KMS-11 (cell line): Measurements from ENCODE around the gene EXOC4.

Experiments used
- H2AFZ ChIP-seq: fragments of 200-600 bp; sonication (generic); 2 replicates; pipeline ENCODE4 v1.6.1; 2016; ENCODE audit warnings: antibody characterized with exemption, mixed run types, low read depth
- H3K27ac ChIP-seq: fragments of 200-600 bp; sonication (generic); 2 replicates; pipeline ENCODE4 v1.6.1; 2016; ENCODE audit warnings: mild to moderate bottlenecking, mixed run types
- H3K27me3 ChIP-seq: fragments of 200-600 bp; sonication (generic); 2 replicates; pipeline ENCODE4 v1.6.1; 2017; ENCODE audit warnings: mild to moderate bottlenecking, low read depth, mixed run types, moderate library complexity; ENCODE audit not compliant: insufficient read depth
- H3K36me3 ChIP-seq: fragments of 200-600 bp; sonication (generic); 2 replicates; pipeline ENCODE4 v1.6.1; 2017; ENCODE audit warnings: mild to moderate bottlenecking, mixed run types; ENCODE audit not compliant: insufficient read depth
- H3K4me1 ChIP-seq: fragments of 200-600 bp; sonication (generic); 2 replicates; pipeline ENCODE4 v1.6.1; 2016; ENCODE audit warnings: mild to moderate bottlenecking, low read depth, mixed run types; ENCODE audit not compliant: poor library complexity, severe bottlenecking
- H3K4me2 ChIP-seq: fragments of 200-600 bp; sonication (generic); 2 replicates; pipeline ENCODE4 v1.7.0; 2016; ENCODE audit warnings: mild to moderate bottlenecking, mixed run types
- H3K4me3 ChIP-seq: fragments of 200-600 bp; sonication (generic); IDR thresholded peaks from 2 replicates; pipeline ENCODE4 v1.6.1; 2017; ENCODE audit warnings: low read depth, low read length, mixed read lengths; ENCODE audit not compliant: insufficient read depth
- H3K79me2 ChIP-seq: fragments of 200-600 bp; sonication (generic); 2 replicates; pipeline ENCODE4 v1.6.1; 2016; ENCODE audit warnings: low read depth, mixed run types; ENCODE audit not compliant: insufficient read depth
- H3K9ac ChIP-seq: fragments of 200-600 bp; sonication (generic); 2 replicates; pipeline ENCODE4 v1.6.1; 2016; ENCODE audit warnings: mild to moderate bottlenecking, mixed run types
- H4K20me1 ChIP-seq: fragments of 200-600 bp; sonication (generic); 2 replicates; pipeline ENCODE4 v1.6.1; 2016; ENCODE audit warnings: mild to moderate bottlenecking, mixed run types; ENCODE audit not compliant: insufficient read depth
- CTCF ChIP-seq: fragments of 200-600 bp; sonication (generic); conservative IDR thresholded peaks from 2 replicates; pipeline ENCODE4 v1.6.1; 2017; ENCODE audit warnings: low read depth, mild to moderate bottlenecking, antibody characterized with exemption, low read length, moderate library complexity, mixed read lengths

EXOC4 gene

DNA sequence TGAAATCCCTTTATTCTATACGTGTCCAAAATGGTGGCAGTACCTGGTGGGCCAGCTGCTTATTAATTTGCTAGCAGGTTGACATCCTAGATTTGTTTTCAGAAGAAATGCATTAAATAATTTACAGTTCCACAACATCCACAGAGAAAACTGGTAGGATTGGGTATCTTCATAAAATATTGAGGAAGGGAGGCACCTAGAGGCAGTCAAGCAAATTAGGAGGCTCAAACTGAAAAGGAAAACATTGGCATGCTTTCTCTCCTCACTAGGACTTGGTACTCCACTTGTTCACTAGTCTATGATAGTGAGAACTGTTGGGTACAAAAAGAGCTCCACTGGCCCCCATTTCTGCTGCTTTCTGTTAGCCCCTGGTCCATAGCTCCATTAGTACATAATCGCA lies 855.9 kb downstream of the EXOC4 start:
- H3K4me2 ChIP-seq = no peak overlapping the region

GRCh38 chr7:134113655-134114054 lies 860.8 kb downstream of the EXOC4 start:
- TF ChIP-seq CTCF = no peak
- H3K4me3 ChIP-seq = no peak overlapping the region

More for the DNA sequence above, 855.9 kb downstream of the EXOC4 start:
- H3K27ac ChIP-seq = no peak overlapping the region
- no peaks in the 10 kb centered on the region for H3K79me2 ChIP-seq
- peaks cover 7% of the 10 kb centered on the region for H3K4me1 ChIP-seq
- no peak for TF ChIP-seq CTCF
- H3K4me3 ChIP-seq = no peak overlapping the region
- no peak overlapping the region for H2AFZ ChIP-seq
- H3K9ac ChIP-seq = no peak overlapping the region
- H4K20me1 ChIP-seq = no peaks in the 10 kb centered on the region
- no peaks in the 10 kb centered on the region for H3K36me3 ChIP-seq
- no peaks in the 10 kb centered on the region for H3K27me3 ChIP-seq

GRCh38 chr7:134114992-134115391 lies 862.1 kb downstream of the EXOC4 start:
- Histone ChIP-seq H4K20me1 (no peaks in the 10 kb centered on the region), H3K79me2 (no peaks in the 10 kb centered on the region), H3K4me2 (no peak overlapping the region), H3K27ac (no peak overlapping the region), H3K4me3 (no peak overlapping the region), H3K9ac (no peak overlapping the region), H3K36me3 (no peaks in the 10 kb centered on the region), H3K4me1 (no peaks in the 10 kb centered on the region), H2AFZ (no peak overlapping the region), H3K27me3 (no peaks in the 10 kb centered on the region)
- no peak for TF ChIP-seq CTCF

More at GRCh38 chr7:134113655-134114054, 860.8 kb downstream of the EXOC4 start:
- Histone ChIP-seq H3K79me2 (no peaks in the 10 kb centered on the region), H3K27me3 (no peaks in the 10 kb centered on the region), H4K20me1 (no peaks in the 10 kb centered on the region), H2AFZ (no peak overlapping the region), H3K36me3 (no peaks in the 10 kb centered on the region), H3K4me1 (no peaks in the 10 kb centered on the region), H3K4me2 (no peak overlapping the region), H3K27ac (no peak overlapping the region), H3K9ac (no peak overlapping the region)
